ENCODE results near the gene ECM1.

ECM1 gene

GRCh38 chr1:150558761-150559655 is 51.1 kb downstream of the ECM1 start:
- peak; percentile 25 for DNase-seq (ENCODE audit: low spot score)

GRCh38 chr1:150559656-150560010 is 51.7 kb downstream of the ECM1 start:
- DNase-seq (ENCODE audit: low spot score): no peak

GRCh38 chr1:150560011-150560438 is 52.1 kb downstream of the ECM1 start:
- DNase-seq (ENCODE audit: low spot score): peak; percentile 54

GRCh38 chr1:150560576-150561253 is 52.8 kb downstream of the ECM1 start:
- no peak for DNase-seq (ENCODE audit: low spot score)

GRCh38 chr1:150561254-150561973 is 53.5 kb downstream of the ECM1 start:
- peak; percentile 88 for DNase-seq (ENCODE audit: low spot score)

GRCh38 chr1:150561974-150562445 is 54.1 kb downstream of the ECM1 start:
- peak; percentile 63 for DNase-seq (ENCODE audit: low spot score)

GRCh38 chr1:150562446-150563339 is 54.8 kb downstream of the ECM1 start:
- DNase-seq (ENCODE audit: low spot score): no peak
